ENCODE measurements around the gene SEMA3C.

Gene SEMA3C

DNA sequence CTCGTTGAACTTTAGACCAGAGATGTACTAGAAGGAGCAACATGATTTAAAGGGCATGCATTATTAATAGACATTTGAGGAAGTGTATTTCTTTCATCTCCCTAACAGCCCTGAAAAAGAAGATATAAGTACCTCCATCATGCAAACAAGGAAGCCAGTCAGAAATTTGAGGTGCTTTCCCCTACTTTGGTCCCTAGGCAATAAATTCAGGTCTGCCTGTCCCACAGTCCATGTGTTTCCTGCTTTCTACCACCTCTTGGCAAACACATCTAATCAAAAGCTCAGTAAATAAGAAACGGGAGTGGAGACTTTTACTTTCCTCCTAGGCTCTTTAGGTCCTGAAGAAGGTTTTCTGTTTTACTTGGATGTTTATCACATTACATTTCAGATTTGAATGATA, 5.2 kb upstream of the SEMA3C start:
- DNase-seq = no peak

DNA sequence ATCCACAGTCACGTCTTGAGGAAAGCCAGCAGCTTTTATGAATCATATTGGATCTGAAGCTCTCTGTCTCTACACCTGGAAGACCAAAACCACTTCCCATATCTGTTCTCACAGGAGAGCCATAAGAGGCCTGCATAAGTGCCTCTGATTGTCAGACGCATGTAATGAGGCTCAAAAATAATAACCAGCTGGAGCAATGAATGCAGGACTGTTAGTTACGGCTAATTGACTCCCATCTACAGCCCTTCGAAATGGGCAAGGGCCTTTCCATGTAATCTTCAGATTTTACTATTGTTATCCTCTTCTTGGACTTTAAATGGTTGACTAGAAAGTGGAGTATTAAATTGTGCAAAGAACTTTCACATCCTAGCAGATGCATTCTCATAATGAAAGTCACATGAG, 4.4 kb upstream of the SEMA3C start:
- DNase-seq = no peak

- no peak for DNase-seq
Measured at GRCh38 chr7:80922253-80923049, 3.6 kb upstream of the SEMA3C start.

DNA sequence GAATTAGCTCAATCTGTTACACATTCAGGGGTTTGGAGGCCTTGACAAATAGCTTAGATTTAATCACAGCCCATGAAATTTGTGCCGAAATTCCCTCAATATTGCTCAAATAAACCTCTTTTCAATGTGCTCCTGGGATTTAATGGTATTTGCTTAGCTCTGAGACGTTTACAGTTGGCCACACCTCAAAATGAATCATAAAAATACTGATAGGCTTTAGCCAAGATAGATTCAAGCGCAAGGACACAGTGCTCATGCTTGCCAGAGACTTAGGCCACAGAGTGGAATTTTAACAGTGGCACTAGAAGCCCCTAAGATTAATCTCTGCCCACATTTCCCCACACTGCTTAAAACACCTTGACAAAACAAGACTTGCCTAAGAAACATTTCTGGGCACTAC, 2.3 kb upstream of the SEMA3C start:
- DNase-seq = no peak

GRCh38 chr7:80918399-80918798, 452 bp downstream of the SEMA3C start:
- DNase-seq = no peak

DNA sequence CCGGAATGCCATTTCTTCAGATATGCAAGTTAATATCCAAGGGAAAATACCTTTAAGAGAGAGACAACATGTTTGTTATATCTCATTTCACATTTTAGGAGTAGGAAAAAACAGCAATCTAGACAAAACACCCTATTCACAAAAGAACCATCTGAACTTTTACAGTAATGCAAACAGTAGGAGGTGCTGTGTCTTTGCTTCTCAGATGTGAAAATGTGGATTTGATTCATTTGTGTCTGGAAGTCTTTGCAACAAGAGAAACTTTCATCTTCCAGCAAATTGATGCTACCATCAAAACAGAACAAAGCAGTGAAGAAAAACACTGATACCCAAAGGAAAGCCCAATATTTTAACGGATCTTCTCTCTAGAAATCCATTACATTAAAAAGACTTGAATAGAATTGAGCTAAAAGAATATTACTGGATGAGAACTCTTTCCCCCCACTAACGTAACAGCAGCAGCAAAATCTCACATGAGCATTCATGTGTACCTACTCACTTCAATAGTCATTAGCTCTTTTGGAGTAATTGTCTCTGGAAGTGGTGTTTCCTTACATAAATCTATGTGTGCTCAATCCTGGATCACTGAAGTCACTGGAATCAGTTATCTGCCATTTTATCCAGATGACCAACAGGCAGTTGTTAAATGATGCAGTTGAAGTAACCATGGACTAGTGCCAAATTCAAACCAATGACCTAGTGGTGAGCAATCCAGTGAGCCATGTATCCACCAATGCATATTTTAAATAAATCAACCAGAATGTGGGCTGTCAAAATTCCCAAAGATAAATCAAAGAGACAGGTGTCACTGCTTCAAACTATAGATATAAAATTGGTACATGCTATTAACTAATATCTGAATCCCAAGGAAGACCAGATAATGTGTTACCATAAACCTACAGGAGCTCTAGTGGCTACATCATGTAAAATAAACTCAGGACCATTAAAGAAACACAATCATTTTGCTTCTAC, 1.8 kb downstream of the SEMA3C start:
- DNase-seq = no peak

DNA sequence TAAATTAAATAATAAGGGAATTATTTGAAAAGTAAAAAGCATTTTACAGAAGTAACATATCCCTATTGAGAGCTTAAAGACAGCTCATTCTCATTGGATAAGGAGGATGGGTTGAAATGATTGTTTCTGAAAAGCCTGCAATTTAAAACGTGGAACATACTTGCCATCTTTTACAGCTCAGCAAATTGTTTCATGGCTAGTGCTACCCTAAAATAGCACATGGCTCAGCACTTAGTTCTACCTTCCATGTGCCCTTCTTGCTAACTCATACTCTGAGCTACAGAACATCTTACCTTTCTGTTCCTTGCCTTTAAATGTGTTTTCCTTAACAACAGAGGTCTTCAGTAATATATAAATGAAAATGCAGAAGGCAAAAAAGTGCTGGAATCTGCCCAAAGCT, 8.6 kb downstream of the SEMA3C start:
- DNase-seq = no peak

DNA sequence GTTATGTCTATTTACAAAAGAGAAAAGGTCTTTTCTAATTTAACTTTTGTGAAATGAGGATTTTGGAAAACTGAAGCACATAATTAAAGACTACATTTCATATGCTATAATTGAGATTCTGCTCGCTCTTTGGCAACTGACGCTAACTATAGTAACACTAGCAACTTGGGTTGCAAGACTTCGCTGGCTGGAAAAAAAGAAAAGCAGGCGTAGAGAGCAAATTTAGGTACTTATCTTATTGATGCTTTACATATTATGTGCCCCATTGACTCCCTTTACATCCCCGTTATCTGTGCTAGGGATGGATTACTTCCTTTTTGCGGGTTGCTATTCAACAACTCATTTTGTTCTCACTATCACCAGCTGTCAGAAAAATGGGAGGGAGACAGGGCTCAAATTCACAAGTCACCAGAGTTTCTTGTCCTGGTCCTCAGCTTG, 10.5 kb downstream of the SEMA3C start:
- no peak for DNase-seq

DNA sequence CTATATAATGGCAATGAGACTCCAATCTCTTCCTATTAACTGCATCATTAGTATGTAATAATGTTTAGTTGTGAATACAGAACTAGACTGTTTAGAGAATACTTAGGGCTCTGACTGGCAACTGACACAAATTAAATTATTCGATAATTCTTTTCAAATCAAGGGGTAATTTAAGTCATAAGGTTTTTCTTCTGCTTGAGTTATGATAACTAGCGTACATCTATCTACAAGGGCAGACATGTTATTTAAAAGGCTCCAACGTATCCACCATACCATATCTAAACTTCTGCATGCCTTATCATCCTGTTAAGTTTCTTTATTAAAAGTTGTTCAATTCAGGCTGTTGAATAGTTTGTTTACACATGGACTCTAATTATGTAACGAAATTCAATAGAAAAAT, 11.2 kb downstream of the SEMA3C start:
- no peak for DNase-seq

- no peak for DNase-seq
Measured at GRCh38 chr7:80907141-80907601, 11.7 kb downstream of the SEMA3C start.

- no peak for DNase-seq
Measured at GRCh38 chr7:80905334-80905733, 13.5 kb downstream of the SEMA3C start.

DNA sequence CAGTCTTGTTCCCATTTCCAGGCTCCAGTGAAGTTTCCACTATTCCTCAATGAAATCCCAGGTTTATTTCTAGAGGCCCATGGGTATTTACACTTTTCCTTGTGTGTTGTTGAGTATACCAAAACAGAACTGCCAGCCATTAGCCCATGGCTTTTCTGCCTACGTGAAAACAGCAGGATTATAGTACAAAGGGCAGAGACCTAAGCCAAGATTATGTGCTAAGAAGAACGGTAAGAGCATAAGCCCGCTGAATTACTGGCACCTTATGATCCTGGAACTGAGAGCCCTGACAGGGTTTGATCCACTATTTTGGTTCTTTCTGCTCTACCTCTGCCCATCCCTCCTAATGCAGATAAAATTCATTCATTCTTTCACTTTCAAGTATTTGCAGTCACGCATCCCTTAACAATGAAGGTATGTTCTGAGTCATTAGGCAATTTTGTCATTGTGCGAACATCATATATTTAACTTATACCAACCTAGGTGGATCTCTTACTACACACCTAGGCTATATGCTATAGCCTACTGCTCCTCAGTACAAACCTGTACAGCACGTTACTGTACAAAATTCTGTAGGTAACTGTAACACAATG, 16.0 kb downstream of the SEMA3C start:
- no peak for DNase-seq

DNA sequence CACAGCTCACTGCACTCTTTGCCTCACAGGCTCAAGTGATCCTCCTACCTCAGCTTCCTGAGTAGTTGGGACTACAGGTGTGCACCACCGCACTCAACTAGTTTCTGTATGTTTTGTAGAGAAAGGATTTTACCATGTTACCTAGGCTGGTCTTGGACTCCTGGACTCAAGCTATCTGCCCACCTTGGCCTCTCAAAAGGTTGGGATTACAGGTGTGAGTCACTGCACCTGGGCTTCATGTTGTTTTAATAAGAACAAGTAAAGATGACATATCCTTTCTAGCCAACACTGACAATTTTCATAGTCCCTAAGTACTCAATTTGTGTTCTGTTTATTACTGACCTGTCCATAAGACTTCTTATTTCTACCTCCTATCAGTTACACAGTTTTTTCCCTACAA, 16.8 kb downstream of the SEMA3C start:
- no peak for DNase-seq

GRCh38 chr7:80900583-80901576, 18.0 kb downstream of the SEMA3C start:
- DNase-seq = no peak

DNA sequence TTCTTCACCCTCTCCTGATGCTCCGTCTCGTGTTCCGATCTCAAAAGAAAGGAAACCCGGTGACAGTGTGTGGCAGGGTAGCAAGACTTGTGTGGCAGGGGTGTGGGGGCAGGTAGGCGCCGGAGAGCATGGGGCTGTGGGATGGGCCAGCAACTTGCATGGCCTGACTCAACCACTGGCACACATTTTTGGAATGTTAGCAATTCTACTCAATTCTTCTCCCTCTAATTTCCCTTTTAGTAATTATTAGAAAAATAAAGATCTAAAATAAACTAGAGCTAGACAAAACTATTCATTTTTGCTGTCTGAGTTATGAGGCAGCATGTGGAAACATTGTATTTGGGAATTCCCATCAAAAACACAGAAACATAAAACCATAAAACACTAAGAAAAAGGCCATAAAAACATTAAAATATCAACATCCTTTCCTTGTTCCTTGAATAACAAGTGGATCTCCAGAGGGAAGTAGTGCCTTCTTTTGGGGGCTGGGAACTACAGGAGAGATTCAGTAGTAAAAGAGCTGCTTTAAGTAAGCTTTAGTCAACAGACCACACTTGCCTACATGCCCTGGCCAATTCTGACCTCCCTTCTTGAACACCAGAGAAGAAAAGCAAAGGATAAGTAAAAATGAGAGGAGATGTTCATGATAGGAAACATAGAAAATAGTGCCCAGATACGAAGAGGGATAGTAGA, 21.8 kb downstream of the SEMA3C start:
- no peak for DNase-seq

DNA sequence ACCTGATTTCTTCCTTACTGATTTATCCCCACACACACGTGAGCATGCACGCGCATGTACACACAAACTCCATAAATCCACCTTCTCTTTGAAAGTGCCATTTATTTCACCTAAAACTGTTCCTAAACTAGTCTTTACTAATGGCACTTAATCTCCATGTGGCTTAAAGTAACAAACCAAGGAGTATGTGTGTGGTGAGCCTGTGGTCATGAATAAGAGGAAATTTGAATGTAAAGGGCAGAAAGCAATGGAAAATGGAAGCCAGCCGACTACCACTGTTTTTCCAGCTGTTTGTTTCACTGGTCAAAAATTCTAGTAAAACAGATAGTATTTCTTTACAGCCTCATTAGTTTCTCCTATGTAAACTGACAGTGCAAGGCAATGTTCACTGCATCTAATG, 23.8 kb downstream of the SEMA3C start:
- DNase-seq = no peak

- no peak for DNase-seq
Measured at GRCh38 chr7:80891259-80891544, 27.6 kb downstream of the SEMA3C start.

GRCh38 chr7:80890426-80891258, 28.2 kb downstream of the SEMA3C start:
- no peak for DNase-seq

DNA sequence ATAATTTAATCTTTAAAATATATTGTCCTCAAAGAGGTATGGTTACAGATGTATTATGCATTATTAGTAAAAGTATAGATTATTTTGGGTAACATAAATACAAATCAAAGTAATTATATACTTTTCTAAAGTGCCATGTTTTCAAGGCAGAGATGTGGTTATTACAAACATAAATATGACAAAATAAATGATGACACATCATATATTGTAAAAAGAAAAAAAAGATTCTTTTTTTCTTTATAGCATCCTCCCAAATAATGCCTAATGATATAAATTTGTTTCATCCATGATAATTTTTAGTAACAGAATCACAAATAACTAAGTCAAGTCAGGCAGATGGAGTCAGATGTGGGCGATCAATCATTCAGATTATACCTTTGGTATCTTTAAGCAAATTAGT, 29.3 kb downstream of the SEMA3C start:
- DNase-seq = no peak

- DNase-seq = no peak
Measured at GRCh38 chr7:80885757-80886156, 33.1 kb downstream of the SEMA3C start.

All from stimulated activated CD4-positive, alpha-beta T cell treated with anti-CD3 and anti-CD28 coated beads, Interleukin-12 subunit alpha, Interleukin-12 subunit beta, amount 100 ng/mL, for 4 hours (primary cell).